ENCODE measurements around the gene SLC5A1. TPM values are rescaled to one million over a fixed set of nuclear protein-coding genes. Genes with fewer than 3 reads are reported as not detected.

The SLC5A1 gene
- total RNA-seq, 1 donor from 2014 or later: not detected

- H3F3A ChIP-seq (ENCODE audit: low read depth): no peaks in the 10 kb centered on the region
- peaks cover 3% of the 10 kb centered on the region for H3K27me3 Mint-ChIP-seq (ENCODE audit: insufficient read depth, low read depth)
- no peak overlapping the region for H3K27ac Mint-ChIP-seq
- H2AFZ ChIP-seq (replicated peaks): no peak overlapping the region
- no peaks in the 10 kb centered on the region for H3K4me1 ChIP-seq
- H3K9me3 ChIP-seq (ENCODE audit: low read depth): no peaks in the 10 kb centered on the region
- H3K27me3 ChIP-seq: peaks cover 68% of the 10 kb centered on the region
- no peak for DNase-seq (ENCODE audit: low spot score)
- H3K36me3 Mint-ChIP-seq: no peaks in the 10 kb centered on the region
- no peaks in the 10 kb centered on the region for H4K20me1 ChIP-seq (ENCODE audit: low read depth)
- no peak overlapping the region for H3K9ac ChIP-seq
- no peak overlapping the region for H3K27ac ChIP-seq
- no peak overlapping the region for H3K4me3 ChIP-seq
- no peak overlapping the region for H3K4me3 Mint-ChIP-seq
- no peaks in the 10 kb centered on the region for H3K36me3 ChIP-seq
- no peaks in the 10 kb centered on the region for H3K9me3 Mint-ChIP-seq
- H3K4me2 ChIP-seq: no peak overlapping the region
- no peaks in the 10 kb centered on the region for H3K79me2 ChIP-seq (ENCODE audit: low read depth)
- H3K4me1 Mint-ChIP-seq: no peaks in the 10 kb centered on the region
- TF ChIP-seq CTCF (IDR thresholded peaks at IDR 0.05) (no peak), EZH2 (IDR thresholded peaks at IDR 0.05) (no peak)
These were observed 69.3 kb downstream of the SLC5A1 start for GRCh38 chr22:32112380-32112779.

- H3K4me3 Mint-ChIP-seq: no peak overlapping the region
- H3K36me3 Mint-ChIP-seq: no peaks in the 10 kb centered on the region
- peaks cover 2% of the 10 kb centered on the region for H3K27me3 Mint-ChIP-seq (ENCODE audit: insufficient read depth, low read depth)
- no peaks in the 10 kb centered on the region for H3K4me1 ChIP-seq
- H3F3A ChIP-seq (ENCODE audit: low read depth): no peaks in the 10 kb centered on the region
- no peak overlapping the region for H2AFZ ChIP-seq (replicated peaks)
- no peak for DNase-seq (ENCODE audit: low spot score)
- no peak overlapping the region for H3K27ac Mint-ChIP-seq
- peaks cover 28% of the 10 kb centered on the region for H3K27me3 ChIP-seq
- no peaks in the 10 kb centered on the region for H4K20me1 ChIP-seq (ENCODE audit: low read depth)
- no peaks in the 10 kb centered on the region for H3K79me2 ChIP-seq (ENCODE audit: low read depth)
- no peak overlapping the region for H3K9ac ChIP-seq
- no peak overlapping the region for H3K4me3 ChIP-seq
- H3K9me3 Mint-ChIP-seq: no peaks in the 10 kb centered on the region
- TF ChIP-seq EZH2 (IDR thresholded peaks at IDR 0.05) (no peak), EZH2phosphoT487 (IDR thresholded peaks at IDR 0.05) (no peak), CTCF (IDR thresholded peaks at IDR 0.05) (no peak)
- H3K36me3 ChIP-seq: no peaks in the 10 kb centered on the region
- H3K27ac ChIP-seq: no peak overlapping the region
- no peaks in the 10 kb centered on the region for H3K9me3 ChIP-seq (ENCODE audit: low read depth)
- H3K4me2 ChIP-seq: no peak overlapping the region
- H3K4me1 Mint-ChIP-seq: no peaks in the 10 kb centered on the region
These were observed 76.6 kb downstream of the SLC5A1 start for GRCh38 chr22:32119568-32120235.

GRCh38 chr22:32120603-32121002, 77.5 kb downstream of the SLC5A1 start:
- Mint-ChIP-seq H3K27ac (no peak overlapping the region), H3K27me3 (ENCODE audit: insufficient read depth, low read depth) (peaks cover 2% of the 10 kb centered on the region), H3K9me3 (no peaks in the 10 kb centered on the region), H3K36me3 (no peaks in the 10 kb centered on the region), H3K4me3 (no peak overlapping the region), H3K4me1 (no peaks in the 10 kb centered on the region)
- Histone ChIP-seq H3K79me2 (ENCODE audit: low read depth) (no peaks in the 10 kb centered on the region), H3K27ac (no peak overlapping the region), H3K4me2 (no peak overlapping the region), H3K36me3 (no peaks in the 10 kb centered on the region), H4K20me1 (ENCODE audit: low read depth) (no peaks in the 10 kb centered on the region), H3K9ac (no peak overlapping the region), H3K4me3 (no peak overlapping the region), H2AFZ (replicated peaks) (no peak overlapping the region), H3F3A (ENCODE audit: low read depth) (no peaks in the 10 kb centered on the region), H3K27me3 (peaks cover 19% of the 10 kb centered on the region), H3K9me3 (ENCODE audit: low read depth) (no peaks in the 10 kb centered on the region), H3K4me1 (no peaks in the 10 kb centered on the region)
- TF ChIP-seq EZH2phosphoT487 (IDR thresholded peaks at IDR 0.05) (no peak), EZH2 (IDR thresholded peaks at IDR 0.05) (no peak), CTCF (IDR thresholded peaks at IDR 0.05) (no peak)
- no peak for DNase-seq (ENCODE audit: low spot score)

All from neural progenitor cell (in vitro differentiated cells).